HL-60 (cell line): ENCODE data around the gene PITPNC1.

ENCODE experiments used
- CTCF ChIP-seq: IDR thresholded peaks from one replicate; pipeline ENCODE4 v1.5.1; 2011; ENCODE audit warnings: low read length, control low read depth, inconsistent platforms; ENCODE audit not compliant: insufficient read depth
- SPI1 ChIP-seq: IDR thresholded peaks from 2 replicates; pipeline ENCODE4 v1.6.1; 2012; ENCODE audit warnings: low read depth, mild to moderate bottlenecking, borderline replicate concordance

GRCh38 chr17:67663457-67663856 is 286.4 kb downstream of the PITPNC1 start:
- TF ChIP-seq CTCF (no peak), SPI1 (no peak)
